GM21737 (cell line): ENCODE measurements around the gene DUXB.

Experiments
- ATAC-seq: cut with Tn5 transposase; IDR thresholded peaks from one replicate; pipeline ENCODE4 v1.9.1; 2021; ENCODE audit warnings: mild to moderate bottlenecking, moderate library complexity; ENCODE audit not compliant: unreplicated experiment

Gene DUXB, protein sequence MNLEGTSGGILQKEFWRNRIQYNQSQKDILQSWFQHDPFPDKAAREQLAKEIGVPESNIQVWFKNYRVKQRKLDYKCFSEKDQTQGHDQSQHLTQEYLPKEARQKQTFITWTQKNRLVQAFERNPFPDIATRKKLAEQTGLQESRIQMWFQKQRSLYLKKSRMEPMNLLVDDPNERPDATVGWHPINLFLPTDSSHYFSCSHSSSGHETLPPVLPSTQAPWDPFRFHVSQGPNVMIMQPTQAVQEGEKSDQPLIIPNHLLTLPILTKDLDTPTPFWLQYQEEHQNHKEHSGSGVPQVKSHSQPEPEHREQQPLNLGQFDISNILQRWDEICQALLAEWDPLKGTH

GRCh38 chr16:75701361-75701760 is at the start of gene DUXB:
DUXB (minus strand) TSS chr16:75701461; CDS start chr16:75701418, 43 bp downstream.
- no peak for ATAC-seq

GRCh38 chr16:75750528-75750927 is 49.3 kb upstream of the DUXB start:
- no peak for ATAC-seq

DNA sequence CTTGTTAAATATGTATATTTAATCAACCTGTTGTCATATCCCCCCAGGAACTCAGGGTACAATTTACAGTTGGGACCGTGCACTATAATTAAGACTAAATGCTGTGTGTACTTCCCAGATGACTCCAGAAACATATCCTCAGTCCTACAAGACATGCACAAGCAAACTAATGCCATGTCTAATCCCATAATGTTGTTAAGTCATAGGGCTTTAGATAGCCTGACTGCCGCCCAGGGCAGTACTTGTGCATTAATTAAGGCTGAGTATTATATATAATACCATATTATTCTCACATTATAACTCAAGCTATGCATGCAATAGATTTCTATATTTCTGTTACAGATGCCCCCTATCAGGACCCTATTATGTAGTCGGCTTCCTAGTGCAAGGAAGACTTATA is 45.1 kb upstream of the DUXB start:
- no peak for ATAC-seq

DNA sequence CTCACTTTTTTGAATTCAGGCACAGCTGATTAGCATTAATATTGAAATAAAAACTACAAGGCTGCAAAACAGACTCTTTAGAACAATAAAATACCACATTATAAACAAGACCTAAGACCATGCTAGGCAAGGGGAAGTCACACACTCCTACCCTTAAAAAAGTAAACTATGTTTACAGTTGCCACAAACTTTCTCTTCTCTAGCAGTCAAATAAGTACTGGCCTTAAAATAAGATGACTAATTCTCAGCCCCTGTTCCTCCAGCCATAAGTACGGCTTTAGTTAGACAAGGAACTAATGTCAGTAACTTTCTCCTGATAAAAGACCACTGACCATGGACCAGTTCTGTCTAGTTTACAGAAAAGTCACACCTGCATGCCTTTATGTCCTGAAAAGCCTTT is 44.6 kb upstream of the DUXB start:
- no peak for ATAC-seq

- no peak for ATAC-seq
These were observed 44.0 kb upstream of the DUXB start for GRCh38 chr16:75745242-75745641.

- ATAC-seq: no peak
These were observed 41.3 kb upstream of the DUXB start for GRCh38 chr16:75742424-75743047.

DNA sequence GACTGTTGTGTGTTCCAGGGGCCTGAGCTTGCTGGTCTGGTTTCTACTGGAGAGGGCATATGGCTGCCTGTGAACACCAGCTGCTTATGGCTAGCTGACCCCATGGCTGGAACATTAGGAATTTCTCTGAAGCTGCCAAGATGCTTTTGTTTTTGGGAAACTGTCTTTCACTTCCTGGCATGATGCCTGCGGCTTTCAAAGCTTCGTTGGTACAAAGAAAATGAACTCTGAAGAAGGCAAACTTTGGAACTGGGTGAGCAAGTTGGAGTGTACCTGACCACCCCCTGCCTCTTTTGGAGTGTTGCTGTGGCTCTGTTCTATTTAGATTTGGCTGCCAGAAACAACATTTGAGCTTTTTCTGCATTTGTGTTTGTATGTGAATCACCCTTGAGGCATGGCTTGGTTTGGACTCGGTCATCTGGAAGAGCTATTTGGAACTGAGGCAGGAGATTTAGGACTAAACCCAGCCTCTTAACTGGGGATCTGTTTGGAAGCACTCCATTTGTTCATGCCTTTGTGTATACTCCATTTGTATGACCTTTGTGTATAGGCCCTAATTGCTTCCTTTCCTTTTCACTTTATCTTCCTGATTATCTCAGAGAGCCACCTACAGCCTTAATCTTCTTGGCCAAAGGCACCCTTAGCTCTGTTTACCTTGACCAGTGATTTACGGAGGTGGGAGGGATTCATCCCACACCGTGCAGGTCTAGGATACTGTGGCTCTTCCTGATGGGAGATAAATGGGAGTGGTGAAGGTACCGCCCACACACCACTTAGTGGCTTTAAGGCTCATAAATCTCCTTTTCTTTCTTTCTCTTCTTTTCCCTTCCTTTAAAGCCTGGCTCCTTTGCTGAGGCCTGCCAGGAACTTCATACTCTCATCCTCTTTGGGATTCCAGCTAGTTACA is 32.3 kb upstream of the DUXB start:
- ATAC-seq: no peak

DNA sequence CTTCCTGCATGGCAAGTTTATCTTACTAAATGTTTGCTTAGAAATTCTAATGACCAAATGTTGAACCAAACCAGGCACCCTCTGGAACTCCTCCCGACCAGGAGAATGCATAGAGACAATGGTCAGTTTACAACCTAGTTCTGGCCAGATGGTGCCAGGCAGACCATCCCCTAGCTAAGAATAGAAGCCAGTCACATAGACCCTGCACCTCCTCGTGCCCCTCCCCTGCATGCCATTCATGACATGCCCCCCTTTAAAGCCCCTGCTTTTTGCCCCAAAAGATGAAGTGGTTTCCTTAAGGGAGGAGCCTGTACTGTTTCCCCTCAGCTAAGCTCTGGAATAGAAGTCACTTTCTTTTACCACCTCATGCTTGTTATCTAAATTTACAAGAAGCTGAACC is 31.6 kb upstream of the DUXB start:
- ATAC-seq: no peak

DNA sequence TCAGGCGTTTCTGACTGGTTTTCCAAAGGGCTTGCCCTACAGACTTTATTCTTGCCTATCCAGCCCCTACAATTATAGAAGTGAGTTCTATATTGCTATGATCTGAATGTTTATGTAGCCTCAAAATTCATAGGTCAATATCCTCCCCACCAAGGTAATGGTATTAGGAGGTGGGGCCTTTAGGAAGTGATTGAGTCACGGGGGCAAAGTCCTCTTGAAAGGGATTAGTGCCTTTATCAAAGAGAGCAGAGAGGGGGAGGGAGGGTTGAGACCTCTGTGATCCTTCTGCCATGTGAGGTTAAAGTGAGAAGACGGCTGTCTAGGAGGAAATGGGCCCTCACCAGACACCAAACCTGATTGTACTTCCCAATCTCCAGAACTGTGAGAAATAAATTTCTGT is 26.0 kb upstream of the DUXB start:
- no peak for ATAC-seq

DNA sequence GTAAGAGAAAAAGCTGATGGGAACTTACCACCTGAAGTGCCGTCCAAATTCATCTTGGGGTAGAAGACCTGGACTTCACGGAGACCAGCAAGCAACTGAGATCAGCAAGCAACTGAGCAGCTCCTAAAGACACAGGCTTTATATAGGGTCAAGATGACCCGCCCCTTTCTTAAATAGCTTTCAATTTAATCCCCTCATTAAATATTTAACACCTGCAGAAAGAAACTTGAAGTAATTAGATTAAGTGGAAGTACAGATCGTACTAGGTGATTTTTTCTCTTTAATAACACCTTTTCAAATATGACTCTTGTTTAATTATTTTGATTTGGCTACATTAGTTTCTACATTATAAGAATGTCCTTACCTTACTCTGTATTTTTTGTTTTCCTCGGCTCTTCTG is 25.1 kb upstream of the DUXB start, which contains the start of gene CPHXL:
Gene CPHXL, minus strand, starts transcription at position 101 of the 400 bp plus-strand sequence. Its CDS starts 48 bp downstream, at position 53.
- ATAC-seq: no peak

GRCh38 chr16:75718452-75718851 is 17.2 kb upstream of the DUXB start:
- ATAC-seq: no peak

GRCh38 chr16:75714661-75715060 is 13.4 kb upstream of the DUXB start:
- no peak for ATAC-seq

DNA sequence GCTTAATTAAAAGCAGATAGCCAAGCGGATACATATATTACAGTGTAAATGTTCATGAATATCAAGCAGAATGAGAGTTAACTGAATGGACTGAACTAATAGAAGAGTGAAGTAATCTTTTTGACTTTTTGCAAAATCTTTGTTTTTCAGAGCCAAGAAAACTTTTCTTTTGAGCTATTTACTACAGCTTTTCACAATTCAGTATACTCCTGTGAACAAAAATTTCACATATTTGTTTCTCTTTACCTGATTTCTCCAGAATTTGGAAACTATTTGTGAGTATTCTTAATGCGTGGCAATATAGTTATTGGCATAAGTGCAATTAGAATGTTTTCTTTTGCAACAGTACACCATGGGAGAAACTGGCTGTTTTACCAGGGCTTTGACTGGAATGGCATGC is 9.1 kb upstream of the DUXB start:
- no peak for ATAC-seq

GRCh38 chr16:75703306-75703705 is 2.0 kb upstream of the DUXB start:
- no peak for ATAC-seq

DNA sequence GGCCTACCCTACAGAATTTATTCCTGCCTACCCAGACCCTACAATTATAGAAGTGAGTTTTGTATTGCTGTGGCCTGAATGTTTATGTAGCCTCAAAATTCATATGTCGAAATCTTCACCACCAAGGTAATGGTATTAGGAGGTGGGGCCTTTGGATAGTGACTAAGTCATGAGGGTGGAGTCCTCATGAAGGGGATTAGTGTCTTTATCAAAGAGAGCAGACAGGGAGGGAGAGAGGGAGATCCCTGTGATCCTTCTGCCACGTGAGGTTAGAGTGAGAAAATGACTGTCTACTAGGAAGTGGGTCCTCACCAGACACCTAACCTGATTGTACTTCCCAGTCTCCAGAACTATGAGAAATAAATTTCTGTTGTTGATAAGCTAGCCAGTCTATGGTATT is 981 bp upstream of the DUXB start:
- no peak for ATAC-seq

GRCh38 chr16:75697571-75697970 is 3.7 kb downstream of the DUXB start:
- no peak for ATAC-seq

GRCh38 chr16:75695708-75696107 is 5.6 kb downstream of the DUXB start:
- ATAC-seq: no peak

GRCh38 chr16:75687361-75687760 is 13.9 kb downstream of the DUXB start:
- ATAC-seq: no peak

GRCh38 chr16:75682308-75682707 is 19.0 kb downstream of the DUXB start:
- no peak for ATAC-seq

DNA sequence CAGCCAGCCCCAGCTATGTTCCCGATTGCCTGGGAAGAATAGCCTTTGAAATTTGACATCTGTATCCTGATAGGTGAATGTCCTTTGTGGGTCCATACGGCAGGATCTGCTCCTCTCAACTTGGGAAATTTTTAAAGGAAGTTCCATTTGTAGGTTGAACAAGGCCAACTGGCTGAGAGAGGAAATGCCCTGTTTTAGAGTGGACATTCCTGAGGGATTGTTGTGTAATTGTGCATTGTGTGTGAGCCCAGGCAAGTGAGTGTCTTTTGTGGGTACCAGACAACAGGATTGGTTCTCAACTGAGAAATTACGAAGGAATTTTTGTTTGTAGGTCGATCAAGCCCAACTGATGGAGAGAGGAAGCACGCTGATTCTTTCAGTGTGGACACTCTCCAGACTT is 21.9 kb downstream of the DUXB start:
- ATAC-seq: no peak

DNA sequence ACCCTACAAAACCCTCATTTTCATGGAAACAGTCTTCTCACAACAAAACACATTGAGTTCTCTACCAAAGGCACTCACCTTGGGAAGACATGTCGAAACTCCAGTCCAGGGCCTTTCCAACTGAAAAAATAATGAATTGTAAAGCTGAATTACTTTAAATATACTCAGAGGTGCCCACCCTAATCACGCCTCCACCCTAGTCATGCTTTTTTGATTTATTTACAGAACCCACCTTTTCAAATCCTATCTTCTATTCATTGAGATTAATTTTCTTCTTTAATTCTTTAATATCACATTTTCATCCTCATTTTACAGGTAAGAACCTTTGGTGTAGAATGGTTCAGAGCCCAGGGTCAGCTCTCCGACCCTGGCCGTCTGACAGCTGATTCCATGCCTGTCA is 24.4 kb downstream of the DUXB start, which contains the start of gene CPHXL2:
Gene CPHXL2, minus strand, starts transcription at position 101 of the 400 bp plus-strand sequence. Its CDS starts 10 bp downstream, at position 91.
- no peak for ATAC-seq
